ENCODE results near the gene TEAD1.

DNA sequence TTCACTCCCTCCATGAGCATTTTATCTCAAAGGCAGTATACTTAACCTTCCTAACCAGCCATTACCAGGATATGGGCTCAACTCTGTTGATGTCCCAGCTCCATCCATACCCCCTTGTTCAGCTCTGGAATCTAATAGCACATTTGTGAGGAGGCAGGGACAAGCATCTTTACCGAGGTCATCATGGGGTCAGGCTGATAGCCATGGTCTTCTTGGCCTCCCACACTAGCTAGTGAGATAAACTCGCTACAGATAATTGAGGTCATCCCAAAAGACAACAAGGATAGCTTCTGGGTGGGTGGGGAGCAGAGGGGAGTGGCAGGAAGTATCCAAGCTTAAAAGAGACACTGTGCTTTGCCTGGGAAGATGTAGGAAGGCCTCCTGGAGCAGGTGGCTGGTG, 193.3 kb downstream of the TEAD1 start:
- TF ChIP-seq, protein P1, sequence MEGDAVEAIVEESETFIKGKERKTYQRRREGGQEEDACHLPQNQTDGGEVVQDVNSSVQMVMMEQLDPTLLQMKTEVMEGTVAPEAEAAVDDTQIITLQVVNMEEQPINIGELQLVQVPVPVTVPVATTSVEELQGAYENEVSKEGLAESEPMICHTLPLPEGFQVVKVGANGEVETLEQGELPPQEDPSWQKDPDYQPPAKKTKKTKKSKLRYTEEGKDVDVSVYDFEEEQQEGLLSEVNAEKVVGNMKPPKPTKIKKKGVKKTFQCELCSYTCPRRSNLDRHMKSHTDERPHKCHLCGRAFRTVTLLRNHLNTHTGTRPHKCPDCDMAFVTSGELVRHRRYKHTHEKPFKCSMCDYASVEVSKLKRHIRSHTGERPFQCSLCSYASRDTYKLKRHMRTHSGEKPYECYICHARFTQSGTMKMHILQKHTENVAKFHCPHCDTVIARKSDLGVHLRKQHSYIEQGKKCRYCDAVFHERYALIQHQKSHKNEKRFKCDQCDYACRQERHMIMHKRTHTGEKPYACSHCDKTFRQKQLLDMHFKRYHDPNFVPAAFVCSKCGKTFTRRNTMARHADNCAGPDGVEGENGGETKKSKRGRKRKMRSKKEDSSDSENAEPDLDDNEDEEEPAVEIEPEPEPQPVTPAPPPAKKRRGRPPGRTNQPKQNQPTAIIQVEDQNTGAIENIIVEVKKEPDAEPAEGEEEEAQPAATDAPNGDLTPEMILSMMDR (IDR thresholded peaks at IDR 0.05; ENCODE audit: low read depth, low read length, poor library complexity, severe bottlenecking), result no peak
- no peak for TF ChIP-seq EZH2phosphoT487 (IDR thresholded peaks at IDR 0.05; ENCODE audit: borderline replicate concordance, low read length)
